ENCODE results near the gene CDK16.

Gene CDK16

GRCh38 chrX:47235691-47236103 lies 17.2 kb downstream of the CDK16 start:
- no peak overlapping the region for H3K4me3 ChIP-seq (ENCODE audit: low read depth, low read length)
- TF ChIP-seq CTCF (IDR thresholded peaks at IDR 0.05; ENCODE audit: low read depth, low read length) = no peak

- no peak for TF ChIP-seq CTCF (IDR thresholded peaks at IDR 0.05; ENCODE audit: low read depth, low read length)
- H3K4me3 ChIP-seq (ENCODE audit: low read depth, low read length) = no peak overlapping the region
Observed at GRCh38 chrX:47239199-47239598, 20.7 kb downstream of the CDK16 start.

- no peak for TF ChIP-seq CTCF (IDR thresholded peaks at IDR 0.05; ENCODE audit: low read depth, low read length)
- no peak overlapping the region for H3K4me3 ChIP-seq (ENCODE audit: low read depth, low read length)
Observed at GRCh38 chrX:47239898-47240545, 21.5 kb downstream of the CDK16 start.

- H3K4me3 ChIP-seq (ENCODE audit: low read depth, low read length) = no peak overlapping the region
Observed at GRCh38 chrX:47240619-47241018, 22.1 kb downstream of the CDK16 start.

GRCh38 chrX:47241201-47242011 lies 22.9 kb downstream of the CDK16 start:
- TF ChIP-seq CTCF (IDR thresholded peaks at IDR 0.05; ENCODE audit: low read depth, low read length) = no peak

More at GRCh38 chrX:47240619-47241018, 22.1 kb downstream of the CDK16 start:
- no peak for TF ChIP-seq CTCF (IDR thresholded peaks at IDR 0.05; ENCODE audit: low read depth, low read length)

GRCh38 chrX:47242321-47242720 lies 23.8 kb downstream of the CDK16 start:
- H3K4me3 ChIP-seq (ENCODE audit: low read depth, low read length) = no peak overlapping the region
- no peak for TF ChIP-seq CTCF (IDR thresholded peaks at IDR 0.05; ENCODE audit: low read depth, low read length)

More at GRCh38 chrX:47241201-47242011, 22.9 kb downstream of the CDK16 start:
- no peak overlapping the region for H3K4me3 ChIP-seq (ENCODE audit: low read depth, low read length)

GRCh38 chrX:47243351-47243750 lies 24.9 kb downstream of the CDK16 start:
- no peak overlapping the region for H3K4me3 ChIP-seq (ENCODE audit: low read depth, low read length)
- no peak for TF ChIP-seq CTCF (IDR thresholded peaks at IDR 0.05; ENCODE audit: low read depth, low read length)
